ENCODE measurements around the gene EGFL7.

EGFL7 gene

GRCh38 chr9:136661641-136662325, 933 bp upstream of the EGFL7 start:
- no peak for DNase-seq (ENCODE audit: extremely low spot score)
- ChIA-PET POLR2A (no interaction called here), CTCF (interaction anchor here (1.9 kb wide), 1 partner anchor 10 kb away, joined by 8 read pairs; no protein-coding TSS in a partner anchor)
- no peak for TF ChIP-seq SP1 (IDR thresholded peaks at IDR 0.05)
- TF ChIP-seq TARDBP (IDR thresholded peaks at IDR 0.05): no peak
- no peak for TF ChIP-seq FOXM1 (IDR thresholded peaks at IDR 0.05; ENCODE audit: borderline replicate concordance)
- TF ChIP-seq ELF4 (IDR thresholded peaks at IDR 0.05): no peak

- DNase-seq (ENCODE audit: extremely low spot score): no peak
- ChIA-PET POLR2A (no interaction called here), CTCF (interaction anchor here (1.9 kb wide), 1 partner anchor 10 kb away, joined by 8 read pairs; no protein-coding TSS in a partner anchor)
- no peak for TF ChIP-seq FOXA1 (IDR thresholded peaks at IDR 0.05)
- TF ChIP-seq TARDBP (IDR thresholded peaks at IDR 0.05): no peak
- TF ChIP-seq BHLHE40 (IDR thresholded peaks at IDR 0.05; ENCODE audit: borderline replicate concordance): no peak
- TF ChIP-seq HDGF (IDR thresholded peaks at IDR 0.05; ENCODE audit: borderline replicate concordance): no peak
- no peak for TF ChIP-seq SUZ12 (IDR thresholded peaks at IDR 0.05)
- TF ChIP-seq ARNT (IDR thresholded peaks at IDR 0.05): no peak
- no peak for TF ChIP-seq LEF1 (IDR thresholded peaks at IDR 0.05; ENCODE audit: borderline replicate concordance)
These were observed 425 bp upstream of the EGFL7 start for GRCh38 chr9:136662326-136662655.

- DNase-seq (ENCODE audit: extremely low spot score): no peak
- POLR2A ChIA-PET: no interaction called here
- CTCF ChIA-PET: interaction anchor here (0.9 kb wide), 1 partner anchor 65 kb away, joined by 3 read pairs; no protein-coding TSS in a partner anchor
- no peak for TF ChIP-seq HDGF (IDR thresholded peaks at IDR 0.05; ENCODE audit: borderline replicate concordance)
- no peak for TF ChIP-seq ELF4 (IDR thresholded peaks at IDR 0.05)
- no peak for TF ChIP-seq ARNT (IDR thresholded peaks at IDR 0.05)
- TF ChIP-seq FOXM1 (IDR thresholded peaks at IDR 0.05; ENCODE audit: borderline replicate concordance): no peak
- no peak for TF ChIP-seq PKNOX1 (IDR thresholded peaks at IDR 0.05)
- TF ChIP-seq CTBP1 (IDR thresholded peaks at IDR 0.05; ENCODE audit: borderline replicate concordance): no peak
- TF ChIP-seq BHLHE40 (IDR thresholded peaks at IDR 0.05; ENCODE audit: borderline replicate concordance): no peak
These were observed 1.5 kb downstream of the EGFL7 start for GRCh38 chr9:136664000-136664915.

GRCh38 chr9:136665111-136665703, 2.5 kb downstream of the EGFL7 start:
- DNase-seq (ENCODE audit: extremely low spot score): peak; percentile 70
- ChIA-PET CTCF (interaction anchor here (1.0 kb wide), 1 partner anchor 23 kb away, joined by 3 read pairs; no protein-coding TSS in a partner anchor), POLR2A (no interaction called here)
- TF ChIP-seq NFRKB (IDR thresholded peaks at IDR 0.05): no peak
- no peak for TF ChIP-seq FOXA1 (IDR thresholded peaks at IDR 0.05)
- TF ChIP-seq L3MBTL2 (conservative IDR thresholded peaks at IDR 0.05): no peak
- TF ChIP-seq BHLHE40 (IDR thresholded peaks at IDR 0.05; ENCODE audit: borderline replicate concordance): no peak
- no peak for TF ChIP-seq FOXK2 (IDR thresholded peaks at IDR 0.05)
- TF ChIP-seq CTBP1 (IDR thresholded peaks at IDR 0.05; ENCODE audit: borderline replicate concordance): no peak
- no peak for TF ChIP-seq ARNT (IDR thresholded peaks at IDR 0.05)
- no peak for TF ChIP-seq LEF1 (IDR thresholded peaks at IDR 0.05; ENCODE audit: borderline replicate concordance)

GRCh38 chr9:136665704-136666371, 3.1 kb downstream of the EGFL7 start:
- peak; percentile 61 for DNase-seq (ENCODE audit: extremely low spot score)
- CTCF ChIA-PET: interaction anchor here (1.0 kb wide), 1 partner anchor 22 kb away, joined by 3 read pairs; no protein-coding TSS in a partner anchor
- POLR2A ChIA-PET: no interaction called here
- TF ChIP-seq PKNOX1 (IDR thresholded peaks at IDR 0.05) (no peak), SP1 (IDR thresholded peaks at IDR 0.05) (no peak), HDGF (IDR thresholded peaks at IDR 0.05; ENCODE audit: borderline replicate concordance) (no peak), CTBP1 (IDR thresholded peaks at IDR 0.05; ENCODE audit: borderline replicate concordance) (no peak), BHLHE40 (IDR thresholded peaks at IDR 0.05; ENCODE audit: borderline replicate concordance) (no peak), FOXK2 (IDR thresholded peaks at IDR 0.05) (no peak), NFRKB (IDR thresholded peaks at IDR 0.05) (no peak), TARDBP (IDR thresholded peaks at IDR 0.05) (no peak), ARNT (IDR thresholded peaks at IDR 0.05) (no peak), L3MBTL2 (conservative IDR thresholded peaks at IDR 0.05) (no peak), FOXM1 (IDR thresholded peaks at IDR 0.05; ENCODE audit: borderline replicate concordance) (no peak), LEF1 (IDR thresholded peaks at IDR 0.05; ENCODE audit: borderline replicate concordance) (no peak), ZNF384 (IDR thresholded peaks at IDR 0.05) (no peak), ELF4 (IDR thresholded peaks at IDR 0.05) (no peak), FOXA1 (IDR thresholded peaks at IDR 0.05) (no peak), SUZ12 (IDR thresholded peaks at IDR 0.05) (no peak)

Measured in HEK293T (cell line).